Stimulated activated naive CD8-positive, alpha-beta T cell treated with anti-CD3 and anti-CD28 coated beads, Interleukin-15, Interleukin-2, amounts not matched to agents 100 ng/mL and 50 ng/mL, for 24 hours (primary cell): ENCODE results near the gene ZNF280A.

Experiments
- H3K27ac Mint-ChIP-seq: one replicate; pipeline ENCODE4 v1.8.0; 2021; ENCODE audit warnings: mild to moderate bottlenecking, mixed read lengths
- H3K27me3 Mint-ChIP-seq: one replicate; pipeline ENCODE4 v1.8.0; 2021; ENCODE audit warnings: mixed read lengths
- H3K36me3 Mint-ChIP-seq: one replicate; pipeline ENCODE4 v1.8.0; 2021; ENCODE audit warnings: low read depth, mixed read lengths
- H3K4me1 Mint-ChIP-seq: one replicate; pipeline ENCODE4 v1.8.0; 2021; ENCODE audit warnings: low read depth, mixed read lengths
- H3K4me3 Mint-ChIP-seq: one replicate; pipeline ENCODE4 v1.8.0; 2021; ENCODE audit warnings: mild to moderate bottlenecking, mixed read lengths
- H3K9me3 Mint-ChIP-seq: one replicate; pipeline ENCODE4 v1.8.0; 2021; ENCODE audit warnings: mixed read lengths

Gene ZNF280A, protein sequence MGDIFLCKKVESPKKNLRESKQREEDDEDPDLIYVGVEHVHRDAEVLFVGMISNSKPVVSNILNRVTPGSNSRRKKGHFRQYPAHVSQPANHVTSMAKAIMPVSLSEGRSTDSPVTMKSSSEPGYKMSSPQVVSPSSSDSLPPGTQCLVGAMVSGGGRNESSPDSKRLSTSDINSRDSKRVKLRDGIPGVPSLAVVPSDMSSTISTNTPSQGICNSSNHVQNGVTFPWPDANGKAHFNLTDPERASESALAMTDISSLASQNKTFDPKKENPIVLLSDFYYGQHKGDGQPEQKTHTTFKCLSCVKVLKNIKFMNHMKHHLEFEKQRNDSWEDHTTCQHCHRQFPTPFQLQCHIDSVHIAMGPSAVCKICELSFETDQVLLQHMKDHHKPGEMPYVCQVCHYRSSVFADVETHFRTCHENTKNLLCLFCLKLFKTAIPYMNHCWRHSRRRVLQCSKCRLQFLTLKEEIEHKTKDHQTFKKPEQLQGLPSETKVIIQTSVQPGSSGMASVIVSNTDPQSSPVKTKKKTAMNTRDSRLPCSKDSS

GRCh38 chr22:22520020-22520656 lies at the start of gene ZNF280A:
TSS of gene ZNF280A (minus strand) at chr22:22520270. CDS start at chr22:22515630, 4,640 bp downstream.
- no peaks in the 10 kb centered on the region for H3K36me3 Mint-ChIP-seq
- H3K27me3 Mint-ChIP-seq = peaks cover 19% of the 10 kb centered on the region
- H3K4me3 Mint-ChIP-seq = no peak within 1 kb of the TSS
- H3K9me3 Mint-ChIP-seq = no peaks in the 10 kb centered on the region
- H3K4me1 Mint-ChIP-seq = no peaks in the 10 kb centered on the region
- no peak within 1 kb of the TSS for H3K27ac Mint-ChIP-seq

DNA sequence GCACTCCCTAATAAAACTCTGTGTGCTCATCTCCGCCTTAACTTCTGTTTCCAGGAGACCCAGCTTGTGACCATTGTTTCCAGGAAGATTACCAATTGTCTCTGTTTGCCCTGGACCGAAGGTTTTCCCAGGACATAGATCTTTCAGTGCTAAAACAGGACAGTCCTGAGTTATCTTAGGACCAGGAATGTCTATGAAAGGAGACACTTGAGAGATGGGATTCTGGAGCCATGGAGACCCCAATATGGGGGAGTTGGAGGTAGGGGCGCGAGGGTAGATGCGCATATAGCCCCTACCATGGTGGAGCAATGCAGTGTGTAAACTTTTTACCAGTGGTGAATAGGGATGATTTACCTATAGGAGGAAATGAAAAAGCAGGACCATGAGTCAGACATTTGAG lies 49.1 kb upstream of the ZNF280A start:
- no peak overlapping the region for H3K27ac Mint-ChIP-seq
- H3K9me3 Mint-ChIP-seq = no peaks in the 10 kb centered on the region
- H3K36me3 Mint-ChIP-seq = no peaks in the 10 kb centered on the region
- H3K4me1 Mint-ChIP-seq = no peaks in the 10 kb centered on the region
- no peak overlapping the region for H3K4me3 Mint-ChIP-seq
- H3K27me3 Mint-ChIP-seq = peaks cover 16% of the 10 kb centered on the region

DNA sequence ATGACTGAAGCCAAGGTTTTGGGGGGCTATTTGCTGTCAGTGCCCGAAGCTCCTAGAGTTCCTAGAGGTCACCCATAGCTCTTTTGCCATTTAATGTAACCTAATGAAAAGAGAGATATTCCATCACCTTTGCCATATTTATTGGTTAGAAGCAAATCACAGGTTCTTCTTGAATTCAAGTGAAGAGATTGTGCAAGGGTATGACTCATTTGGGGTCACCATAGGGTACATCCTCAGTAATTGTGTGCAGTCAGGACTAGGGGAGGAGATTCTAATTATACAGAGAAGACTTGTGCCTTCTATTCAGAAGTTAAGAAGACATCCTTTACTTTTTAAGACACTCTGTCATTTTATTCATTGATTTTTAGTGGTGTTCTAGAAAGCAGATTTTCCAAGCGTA lies 45.9 kb upstream of the ZNF280A start:
- Mint-ChIP-seq H3K9me3 (no peaks in the 10 kb centered on the region), H3K36me3 (no peaks in the 10 kb centered on the region), H3K4me3 (no peak overlapping the region), H3K27me3 (peaks cover 12% of the 10 kb centered on the region), H3K4me1 (no peaks in the 10 kb centered on the region), H3K27ac (no peak overlapping the region)

GRCh38 chr22:22558972-22559603 lies 39.0 kb upstream of the ZNF280A start, which contains the start of gene PRAME:
TSS of gene PRAME (minus strand) at chr22:22559265. CDS start at chr22:22556832, 2,433 bp downstream.
- H3K9me3 Mint-ChIP-seq = no peaks in the 10 kb centered on the region
- no peak within 1 kb of the TSS for H3K27ac Mint-ChIP-seq
- H3K36me3 Mint-ChIP-seq = no peaks in the 10 kb centered on the region
- H3K4me1 Mint-ChIP-seq = peaks cover 5% of the 10 kb centered on the region
- H3K27me3 Mint-ChIP-seq = no peaks in the 10 kb centered on the region
- H3K4me3 Mint-ChIP-seq = no peak within 1 kb of the TSS

GRCh38 chr22:22558071-22558971 lies 38.3 kb upstream of the ZNF280A start:
- no peaks in the 10 kb centered on the region for H3K27me3 Mint-ChIP-seq
- H3K9me3 Mint-ChIP-seq = no peaks in the 10 kb centered on the region
- H3K27ac Mint-ChIP-seq = no peak overlapping the region
- no peak overlapping the region for H3K4me3 Mint-ChIP-seq
- no peaks in the 10 kb centered on the region for H3K36me3 Mint-ChIP-seq
- H3K4me1 Mint-ChIP-seq = peaks cover 5% of the 10 kb centered on the region

GRCh38 chr22:22556995-22557925 lies 37.2 kb upstream of the ZNF280A start:
- Mint-ChIP-seq H3K4me3 (no peak overlapping the region), H3K4me1 (peaks cover 5% of the 10 kb centered on the region)

DNA sequence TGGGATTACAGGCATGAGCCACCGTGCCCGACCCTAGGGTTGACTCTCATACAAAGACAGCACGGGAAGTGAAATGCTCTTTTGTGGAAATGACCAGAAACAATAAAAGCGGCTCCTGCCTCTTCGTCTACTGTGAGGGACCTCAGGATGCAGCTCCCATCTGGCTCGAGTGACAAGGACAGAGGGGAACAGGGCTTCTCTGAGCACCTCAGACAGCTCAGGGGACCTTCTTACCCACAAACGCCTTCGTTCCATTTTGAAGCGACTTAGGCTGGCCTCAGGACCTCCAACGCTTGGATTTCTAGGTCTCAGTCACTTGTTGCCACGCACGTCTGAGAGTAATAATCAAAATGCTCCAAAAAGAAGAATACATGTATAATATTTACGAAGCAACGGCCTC lies 36.5 kb upstream of the ZNF280A start:
- Mint-ChIP-seq H3K36me3 (no peaks in the 10 kb centered on the region), H3K4me1 (peaks cover 5% of the 10 kb centered on the region), H3K9me3 (no peaks in the 10 kb centered on the region), H3K4me3 (no peak overlapping the region), H3K27ac (no peak overlapping the region), H3K27me3 (no peaks in the 10 kb centered on the region)

More at GRCh38 chr22:22556995-22557925, 37.2 kb upstream of the ZNF280A start:
- Mint-ChIP-seq H3K27ac (no peak overlapping the region), H3K27me3 (no peaks in the 10 kb centered on the region), H3K9me3 (no peaks in the 10 kb centered on the region), H3K36me3 (no peaks in the 10 kb centered on the region)

DNA sequence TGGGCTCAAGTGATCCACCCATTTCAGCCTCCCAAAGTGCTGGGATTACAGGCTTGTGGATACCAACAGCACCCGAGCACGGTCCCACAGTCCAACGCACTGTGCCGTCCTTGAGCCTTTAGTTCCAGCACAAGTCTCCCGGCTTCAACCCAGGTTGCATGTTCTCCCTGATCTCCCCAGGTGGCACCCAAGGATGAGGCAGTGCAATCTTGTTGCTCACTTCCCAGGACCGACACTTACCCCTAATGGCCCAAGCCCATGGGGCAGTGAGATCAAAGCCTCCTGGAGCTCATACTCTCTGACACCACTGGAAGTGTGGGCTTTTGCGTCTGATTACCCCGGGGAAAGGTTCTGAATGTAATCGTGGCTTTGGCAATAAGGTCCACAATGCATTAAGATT lies 35.5 kb upstream of the ZNF280A start:
- Mint-ChIP-seq H3K27me3 (no peaks in the 10 kb centered on the region), H3K27ac (no peak overlapping the region), H3K9me3 (no peaks in the 10 kb centered on the region), H3K36me3 (no peaks in the 10 kb centered on the region), H3K4me3 (no peak overlapping the region), H3K4me1 (peaks cover 5% of the 10 kb centered on the region)

DNA sequence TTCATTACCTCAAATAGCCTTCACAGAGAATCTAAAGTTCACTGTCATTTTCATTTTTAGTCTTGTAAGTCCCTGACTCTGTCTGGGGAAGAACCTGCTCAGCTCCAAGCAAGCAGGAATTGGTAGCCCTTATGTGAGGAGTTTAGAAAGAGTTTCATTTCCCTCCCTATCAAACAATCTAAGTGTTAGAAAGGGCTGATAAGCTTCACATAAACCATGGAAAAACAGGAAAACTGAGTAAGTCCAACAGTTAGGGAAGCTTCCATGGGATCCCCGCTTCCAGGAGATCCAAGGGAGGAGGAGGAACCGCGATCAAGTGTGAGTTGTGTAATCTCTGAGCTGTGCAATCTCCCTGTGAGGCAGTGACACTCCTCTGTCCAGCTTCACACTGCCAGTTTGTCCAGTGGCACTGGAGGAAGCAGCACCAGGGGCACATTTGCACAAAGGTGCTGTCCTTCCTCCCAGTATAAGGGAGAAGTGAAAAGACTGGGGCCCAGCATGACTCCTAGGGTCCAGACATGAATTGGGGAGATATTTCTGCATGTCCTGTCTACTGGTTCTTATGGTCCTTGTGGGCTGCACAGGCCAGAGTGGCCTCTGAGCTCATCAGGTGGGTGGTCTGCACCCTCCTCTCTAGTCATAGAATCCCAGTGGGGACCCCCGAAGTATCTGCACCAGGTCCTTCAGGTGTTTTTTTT lies 34.7 kb upstream of the ZNF280A start:
- no peaks in the 10 kb centered on the region for H3K36me3 Mint-ChIP-seq
- H3K27me3 Mint-ChIP-seq = no peaks in the 10 kb centered on the region
- H3K27ac Mint-ChIP-seq = peak overlapping the region; percentile 70
- peaks cover 5% of the 10 kb centered on the region for H3K4me1 Mint-ChIP-seq
- no peak overlapping the region for H3K4me3 Mint-ChIP-seq
- H3K9me3 Mint-ChIP-seq = no peaks in the 10 kb centered on the region

DNA sequence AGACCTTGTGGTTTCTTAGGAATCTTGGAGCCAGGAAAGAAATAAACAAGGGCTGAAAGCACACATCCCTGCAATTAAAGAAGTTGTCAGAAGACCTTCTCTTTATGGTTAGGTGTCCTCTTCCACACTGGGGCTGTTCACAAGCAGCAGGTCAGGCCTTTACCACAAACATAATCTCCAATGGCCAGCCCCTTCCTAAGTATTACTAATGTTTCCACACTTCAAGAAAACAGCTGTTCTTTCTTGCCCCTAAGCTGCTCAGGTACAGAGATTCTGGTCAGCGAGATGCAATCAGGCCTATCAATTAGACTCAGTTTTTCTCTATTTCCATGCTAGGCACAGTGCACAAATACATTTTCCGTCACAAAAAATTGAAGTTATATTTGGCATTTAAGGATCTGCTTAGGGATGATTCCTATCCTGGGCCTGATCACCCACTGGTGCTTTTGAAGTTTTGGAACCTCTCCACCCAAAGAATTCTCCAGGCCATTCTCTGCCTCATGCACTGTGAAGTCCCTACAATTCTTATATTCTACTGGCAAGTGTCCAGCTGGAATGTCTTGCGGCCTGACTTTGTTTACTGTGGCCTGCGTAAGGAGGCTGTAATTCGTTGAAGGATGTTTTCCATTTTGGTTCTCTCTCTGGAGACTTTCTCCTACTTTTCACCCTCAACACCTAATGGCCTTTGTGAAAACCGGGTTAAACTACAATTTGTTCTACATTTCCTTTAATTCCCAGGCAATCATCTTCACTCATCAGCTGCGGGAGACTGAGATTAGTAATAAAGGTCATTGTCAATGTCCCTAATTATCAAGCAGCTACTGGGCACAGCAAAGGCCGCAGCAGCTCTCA lies 33.9 kb upstream of the ZNF280A start:
- Mint-ChIP-seq H3K36me3 (no peaks in the 10 kb centered on the region), H3K9me3 (no peaks in the 10 kb centered on the region), H3K4me1 (peaks cover 5% of the 10 kb centered on the region), H3K4me3 (no peak overlapping the region), H3K27ac (peak overlapping the region; percentile 26), H3K27me3 (no peaks in the 10 kb centered on the region)

GRCh38 chr22:22553141-22553540 lies 33.1 kb upstream of the ZNF280A start:
- H3K36me3 Mint-ChIP-seq = no peaks in the 10 kb centered on the region
- H3K9me3 Mint-ChIP-seq = no peaks in the 10 kb centered on the region
- no peak overlapping the region for H3K27ac Mint-ChIP-seq
- H3K27me3 Mint-ChIP-seq = no peaks in the 10 kb centered on the region
- peaks cover 5% of the 10 kb centered on the region for H3K4me1 Mint-ChIP-seq
- H3K4me3 Mint-ChIP-seq = no peak overlapping the region

GRCh38 chr22:22552630-22553029 lies 32.6 kb upstream of the ZNF280A start:
- Mint-ChIP-seq H3K4me1 (peaks cover 5% of the 10 kb centered on the region), H3K27me3 (no peaks in the 10 kb centered on the region), H3K9me3 (no peaks in the 10 kb centered on the region), H3K27ac (no peak overlapping the region), H3K4me3 (no peak overlapping the region), H3K36me3 (no peaks in the 10 kb centered on the region)
